Astrocyte of the spinal cord (primary cell): ENCODE data around the gene TNS1.

Experiments used
- DNase-seq: peaks from one replicate; pipeline ENCODE4 v3.0.0; 2011; ENCODE audit warnings: low read depth, low spot score
- H3K4me3 ChIP-seq: 2 replicates; pipeline ENCODE4 v1.5.1; 2011; ENCODE audit warnings: low read depth, mild to moderate bottlenecking, low read length, moderate library complexity
- CTCF ChIP-seq: IDR thresholded peaks from 2 replicates; pipeline ENCODE4 v1.5.1; 2012; ENCODE audit warnings: low read depth, mild to moderate bottlenecking, low read length, inconsistent platforms
- in situ Hi-C: cut with HindIII; loops from 2 replicates; pipeline ENCODE4 v1.10.0; 2017; ENCODE audit warnings: low sequenced_read_pairs

TNS1 gene

GRCh38 chr2:217929272-217929671, 73.5 kb downstream of the TNS1 start:
- in situ Hi-C loops, result no loop called here
- H3K4me3 ChIP-seq, result no peak overlapping the region
- DNase-seq, result no peak
- TF ChIP-seq CTCF, result no peak

GRCh38 chr2:217928324-217929181, 74.2 kb downstream of the TNS1 start:
- in situ Hi-C loops, result no loop called here
- TF ChIP-seq CTCF, result no peak
- no peak for DNase-seq
- H3K4me3 ChIP-seq, result no peak overlapping the region

GRCh38 chr2:217927601-217928323, 75.0 kb downstream of the TNS1 start:
- no peak for TF ChIP-seq CTCF
- no peak overlapping the region for H3K4me3 ChIP-seq
- in situ Hi-C loops, result no loop called here
- no peak for DNase-seq

- no peak for DNase-seq
- H3K4me3 ChIP-seq, result no peak overlapping the region
- no peak for TF ChIP-seq CTCF
- in situ Hi-C loops, result no loop called here
These were observed 76.0 kb downstream of the TNS1 start for GRCh38 chr2:217926801-217927200.

- TF ChIP-seq CTCF, result no peak
- no peak for DNase-seq
- in situ Hi-C loops, result no loop called here
- H3K4me3 ChIP-seq, result no peak overlapping the region
These were observed 78.4 kb downstream of the TNS1 start for GRCh38 chr2:217924346-217924901.

GRCh38 chr2:217923007-217923686, 79.6 kb downstream of the TNS1 start:
- no peak for DNase-seq
- no peak overlapping the region for H3K4me3 ChIP-seq
- in situ Hi-C loops, result no loop called here
- TF ChIP-seq CTCF, result no peak
